Neural cell (in vitro differentiated cells): Measurements from ENCODE around the gene PPP4R2.
"Not testable (repeated sequence)": the region's sequence is repeated elsewhere in the genome, so short reads cannot be mapped to it uniquely, and the experiment has no call there.

Experiments used
- EZH2 ChIP-seq: fragments of 200-600, 300-800 bp; shearing (Covaris generic), sonication (generic); IDR thresholded peaks from 2 replicates; pipeline ENCODE4 v1.6.1; 2014; ENCODE audit warnings: antibody characterized with exemption, low read length, borderline replicate concordance, mild to moderate bottlenecking; ENCODE audit not compliant: insufficient read depth, poor library complexity, severe bottlenecking
- POLR2AphosphoS5 ChIP-seq: IDR thresholded peaks from 2 replicates; pipeline ENCODE4 v1.6.1; 2012

GRCh38 chr3:73003050-73003449 is 6.4 kb downstream of the PPP4R2 start:
- not testable (repeated sequence) for TF ChIP-seq EZH2, POLR2AphosphoS5
